ENCODE results near the gene P2RX4.
"Not testable (repeated sequence)": the region's sequence is repeated elsewhere in the genome, so short reads cannot be mapped to it uniquely, and the experiment has no call there.

Gene P2RX4

DNA sequence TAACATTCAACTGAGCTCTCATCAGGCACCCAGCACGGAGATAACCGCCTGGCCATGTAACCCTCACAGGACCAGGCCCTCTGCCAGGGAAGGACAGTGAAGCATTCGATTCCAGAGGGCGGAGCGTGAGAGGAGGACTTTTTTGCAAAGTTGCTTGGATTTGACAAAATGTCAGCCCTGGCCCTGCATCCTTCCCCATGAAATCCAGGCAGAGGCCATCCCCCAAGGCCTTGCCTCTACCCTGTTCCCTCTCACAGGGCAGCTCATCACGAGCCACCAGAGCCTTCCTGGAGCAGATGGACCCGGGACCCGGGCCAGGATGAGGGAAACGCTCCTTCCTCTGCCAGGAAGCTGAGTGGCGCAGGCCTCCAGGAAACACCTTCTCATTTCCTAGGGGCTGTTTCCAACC is 69.6 kb downstream of the P2RX4 start:
- no peak for DNase-seq

DNA sequence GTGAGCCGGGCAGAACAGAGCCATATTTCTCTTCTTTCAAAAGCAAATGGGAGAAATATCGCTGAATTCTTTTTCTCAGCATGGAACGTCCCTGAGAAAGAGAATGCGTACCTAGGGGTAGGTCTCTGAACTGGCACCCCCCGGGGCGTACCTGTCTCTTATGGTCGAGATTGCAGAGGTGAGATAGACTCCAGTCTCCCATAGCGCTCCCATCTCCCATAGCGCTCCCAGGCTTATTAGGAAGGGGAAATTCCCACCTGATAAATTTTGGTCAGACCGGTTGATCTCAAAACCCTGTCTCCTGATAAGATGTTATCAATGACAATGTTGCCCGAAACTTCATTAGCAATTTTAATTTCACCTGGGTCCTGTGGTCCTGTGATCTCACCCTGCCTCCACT is 70.6 kb downstream of the P2RX4 start:
- not testable (repeated sequence) for DNase-seq

DNA sequence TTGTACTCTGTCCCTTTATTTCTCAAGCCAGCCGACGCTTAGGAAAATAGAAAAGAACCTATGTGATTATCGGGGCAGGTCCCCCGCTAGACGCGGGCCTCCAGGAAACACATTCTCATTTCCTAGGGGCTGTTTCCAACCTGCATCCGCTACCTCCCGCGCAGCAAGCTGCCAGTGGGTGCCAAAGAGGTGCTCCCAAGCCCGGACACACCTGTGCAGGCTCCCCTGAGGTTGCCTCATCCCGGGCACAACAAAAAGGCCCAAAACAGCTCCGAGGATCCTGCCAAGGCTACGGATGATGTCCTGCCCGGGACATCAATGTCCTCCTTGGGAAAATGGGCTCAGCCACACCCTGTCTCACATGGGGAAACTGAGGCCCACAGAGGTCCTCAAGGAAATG is 71.2 kb downstream of the P2RX4 start:
- DNase-seq = not testable (repeated sequence)

DNA sequence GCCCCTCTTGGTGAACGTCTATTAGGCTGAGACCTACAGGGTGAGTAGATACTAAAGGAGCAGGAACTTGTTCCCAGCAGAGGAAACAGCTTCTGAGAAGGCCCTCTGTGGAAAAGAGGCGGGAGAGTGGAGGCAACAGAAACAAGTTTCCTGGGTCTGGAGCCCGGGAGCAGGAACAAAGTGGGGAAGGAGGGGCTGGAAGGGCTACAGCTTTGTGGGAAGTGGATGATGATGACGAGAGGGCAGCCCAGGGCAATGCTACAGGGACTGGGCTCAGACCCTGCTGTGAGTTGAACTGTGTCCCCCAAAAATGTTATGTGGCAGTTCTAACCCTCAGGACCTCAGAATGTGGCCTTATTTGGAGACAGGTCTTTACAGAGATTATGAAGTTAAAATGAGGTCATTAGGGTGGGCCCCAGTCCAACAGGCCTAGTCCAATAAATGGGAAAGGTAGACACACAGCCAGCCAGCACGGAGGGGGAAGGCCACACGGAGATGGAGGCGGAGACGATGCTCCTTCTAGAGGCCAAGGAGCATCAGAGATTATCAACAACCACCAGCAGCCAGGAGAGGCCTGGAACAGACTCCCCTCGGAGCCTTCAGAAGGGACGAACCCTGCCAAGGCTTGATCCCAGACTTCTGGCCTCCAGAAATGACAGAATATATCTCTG is 72.3 kb downstream of the P2RX4 start:
- no peak for DNase-seq

DNA sequence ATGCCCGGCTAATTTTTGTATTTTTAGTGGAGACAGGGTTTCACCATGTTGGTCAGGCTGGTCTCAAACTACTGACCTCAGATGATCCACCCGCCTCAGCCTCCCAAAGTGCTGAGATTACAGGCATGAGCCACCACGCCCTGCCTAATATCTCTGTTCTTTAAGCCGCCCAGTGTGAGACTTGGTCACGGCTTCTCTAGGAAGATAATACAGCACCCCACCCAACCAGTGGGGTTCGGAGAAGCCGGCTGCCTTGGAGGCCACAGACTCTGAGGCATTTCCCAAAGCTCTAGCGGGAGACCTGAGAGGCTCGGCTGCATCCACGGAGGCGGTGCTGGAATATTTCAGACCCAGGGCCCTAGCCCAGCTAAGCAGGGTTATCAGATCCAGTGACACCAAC is 73.0 kb downstream of the P2RX4 start:
- not testable (repeated sequence) for DNase-seq

DNA sequence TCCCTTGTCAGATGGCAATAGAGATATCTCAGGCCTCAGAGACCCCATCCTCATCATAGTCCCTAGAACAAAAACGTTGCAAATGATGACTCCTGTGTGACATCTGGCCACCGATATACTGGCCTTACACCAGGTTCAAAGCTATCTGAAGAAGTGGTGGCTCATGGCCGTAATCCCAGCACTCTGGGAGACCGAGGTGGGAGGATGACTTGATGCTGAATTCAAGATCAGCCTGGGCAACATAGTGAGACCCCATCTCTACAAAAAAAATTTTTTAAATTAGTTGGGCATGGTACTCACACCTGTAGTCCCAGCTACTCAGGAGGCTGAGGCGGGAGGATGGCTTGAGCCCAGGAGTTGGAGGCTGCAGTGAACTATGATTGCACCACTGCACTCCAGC is 73.5 kb downstream of the P2RX4 start:
- DNase-seq = no peak
